ENCODE results near the gene LIN7A.
"Not testable (repeated sequence)": the region's sequence is repeated elsewhere in the genome, so short reads cannot be mapped to it uniquely, and the experiment has no call there.

The LIN7A gene

DNA sequence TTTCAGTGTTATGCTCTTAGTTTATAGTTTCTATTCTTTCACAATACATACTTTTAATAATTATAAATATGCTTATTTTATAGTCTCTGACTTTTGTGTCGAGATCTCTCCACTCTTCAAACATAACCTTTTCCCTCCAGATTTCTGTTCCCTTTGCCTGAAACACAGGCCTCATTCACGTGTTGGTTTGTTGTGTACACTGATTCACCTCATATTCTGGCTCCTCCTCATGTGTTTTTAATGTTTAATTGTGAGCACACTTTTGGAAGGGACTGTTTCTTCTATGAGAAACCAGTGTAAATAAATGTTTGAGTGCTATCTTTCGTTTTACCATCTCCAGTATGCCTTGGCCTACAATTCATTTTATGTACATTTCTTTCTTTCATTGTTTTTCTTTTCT, 20.1 kb downstream of the LIN7A start:
- no peak for DNase-seq

DNA sequence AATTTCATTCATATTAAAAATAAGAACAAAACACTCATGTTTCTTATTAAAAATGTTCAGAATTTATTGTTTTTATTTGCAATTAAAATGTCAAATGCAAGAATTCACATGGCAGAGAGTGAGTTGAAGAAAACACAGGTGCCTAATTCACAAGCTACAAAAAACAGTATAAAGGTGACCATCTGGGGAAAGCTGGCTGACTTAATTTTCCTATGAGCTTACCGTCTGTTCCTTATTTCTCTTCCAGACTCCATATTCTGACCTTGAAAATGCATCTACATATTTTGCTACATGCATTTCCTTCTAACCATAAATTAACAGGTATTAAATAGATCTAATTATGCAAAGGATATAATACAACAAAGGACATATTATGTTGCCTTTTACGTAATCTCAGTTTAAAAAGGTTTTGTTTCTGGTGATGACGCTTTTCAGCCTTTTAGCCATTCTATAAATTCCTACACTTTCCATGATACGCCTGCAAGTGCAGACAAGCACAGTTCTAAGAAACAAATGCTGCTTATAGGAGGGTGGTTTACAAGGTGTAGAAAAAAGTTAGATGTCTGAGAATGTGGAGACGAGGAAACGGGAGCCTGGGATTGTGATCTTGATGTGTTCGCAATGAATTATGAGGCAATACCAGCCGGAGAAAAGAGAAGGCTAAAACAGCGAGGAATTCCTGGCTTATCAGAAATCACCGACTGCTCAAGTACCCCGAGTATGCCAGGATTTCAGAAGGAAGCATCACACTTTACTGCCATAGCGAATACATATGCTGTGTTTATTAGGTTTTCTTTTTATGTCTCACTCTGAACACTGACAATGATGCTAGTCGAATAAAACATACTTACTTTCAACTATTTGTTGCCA, 24.6 kb downstream of the LIN7A start:
- DNase-seq, result no peak

DNA sequence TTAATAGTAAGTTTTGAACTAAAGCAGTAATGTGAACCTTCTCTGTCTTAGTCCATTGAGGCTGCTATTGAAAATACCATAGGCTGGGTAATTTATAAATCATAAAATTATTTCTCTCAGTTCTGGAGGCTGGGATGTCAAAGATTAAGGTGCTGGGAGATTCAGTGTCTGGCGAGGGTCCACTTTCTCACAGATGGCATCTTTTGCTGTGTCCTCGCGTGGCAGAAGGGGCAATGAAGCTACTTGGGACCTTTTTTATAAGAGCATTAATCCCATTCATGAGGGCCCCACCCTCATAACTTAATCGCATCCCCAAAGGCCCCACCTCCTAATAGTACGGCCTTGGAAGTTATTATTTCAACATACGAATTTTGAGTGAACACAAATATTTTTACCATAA, 28.4 kb downstream of the LIN7A start:
- no peak for DNase-seq

DNA sequence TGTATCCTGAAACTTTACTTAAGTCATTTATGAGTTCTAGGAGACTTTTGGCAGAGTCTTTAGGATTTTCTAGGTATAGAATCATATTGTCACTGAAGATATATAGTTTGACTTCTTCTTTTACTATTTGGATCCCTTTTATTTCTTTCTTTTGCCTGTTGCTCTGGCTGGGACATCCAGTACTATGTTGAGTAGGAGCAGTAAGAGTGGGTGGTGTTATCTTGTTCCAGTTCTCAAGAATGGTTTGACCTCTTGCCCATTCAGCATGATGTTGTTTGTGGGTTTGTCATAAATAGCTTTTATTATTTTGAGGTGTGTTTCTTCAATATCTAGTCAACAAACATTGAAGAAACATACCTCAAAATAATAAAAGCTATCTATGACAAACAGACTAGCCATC, 35.0 kb downstream of the LIN7A start:
- no peak for DNase-seq

DNA sequence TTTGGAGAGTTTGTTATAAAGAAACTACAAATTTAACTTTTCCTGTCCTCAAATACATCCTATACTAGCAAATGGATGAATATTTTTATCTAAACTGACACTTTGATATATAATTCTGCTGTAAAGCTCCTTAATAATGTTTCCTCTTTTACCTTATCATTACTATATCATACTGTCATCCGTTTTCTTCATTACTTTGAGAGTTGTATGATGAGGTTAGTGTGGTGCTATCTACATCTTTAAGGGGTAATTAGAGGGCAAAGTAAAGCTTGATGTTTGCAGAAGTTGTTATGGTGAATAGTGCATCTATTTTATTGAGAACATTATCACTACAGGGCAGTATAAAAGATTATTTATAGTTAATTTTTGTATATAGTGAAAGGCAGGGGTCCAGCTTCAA, 36.1 kb downstream of the LIN7A start:
- no peak for DNase-seq

DNA sequence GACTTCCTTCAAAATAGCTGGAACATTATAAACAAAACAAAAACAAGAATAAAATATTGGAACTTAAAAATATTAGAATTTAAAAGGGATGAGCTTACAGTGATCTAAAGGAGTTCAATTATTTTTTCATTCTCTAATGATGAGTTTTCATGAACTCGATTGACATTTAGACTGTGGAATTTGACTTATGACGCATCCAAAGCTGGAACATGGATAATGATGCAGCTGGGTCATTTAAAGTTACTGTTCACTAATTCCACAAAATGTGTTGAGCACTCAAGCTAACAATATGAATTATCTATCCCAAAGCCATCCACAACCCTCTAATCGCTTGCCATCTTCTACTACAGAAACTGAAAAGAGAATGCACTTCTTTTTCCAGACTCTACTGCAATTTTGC, 42.5 kb downstream of the LIN7A start:
- DNase-seq, result no peak

DNA sequence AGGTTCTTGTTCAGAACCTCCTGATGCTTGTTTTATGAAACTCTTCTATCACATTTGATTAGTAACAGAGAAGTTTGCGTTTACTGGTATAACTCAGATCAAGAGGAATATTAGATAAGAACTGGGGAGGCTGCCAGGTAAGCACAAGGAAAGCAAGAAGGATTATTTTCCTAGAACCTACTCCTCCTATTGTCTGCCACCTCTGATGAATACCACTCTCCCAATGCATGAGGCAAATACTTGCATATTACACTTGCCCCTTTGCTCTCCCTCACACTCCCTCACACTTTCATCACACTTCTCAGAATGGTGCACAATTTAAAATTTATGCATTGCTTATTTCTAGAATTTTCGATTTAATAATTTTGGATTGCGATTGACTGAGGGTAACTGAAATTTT, 43.6 kb downstream of the LIN7A start:
- no peak for DNase-seq

DNA sequence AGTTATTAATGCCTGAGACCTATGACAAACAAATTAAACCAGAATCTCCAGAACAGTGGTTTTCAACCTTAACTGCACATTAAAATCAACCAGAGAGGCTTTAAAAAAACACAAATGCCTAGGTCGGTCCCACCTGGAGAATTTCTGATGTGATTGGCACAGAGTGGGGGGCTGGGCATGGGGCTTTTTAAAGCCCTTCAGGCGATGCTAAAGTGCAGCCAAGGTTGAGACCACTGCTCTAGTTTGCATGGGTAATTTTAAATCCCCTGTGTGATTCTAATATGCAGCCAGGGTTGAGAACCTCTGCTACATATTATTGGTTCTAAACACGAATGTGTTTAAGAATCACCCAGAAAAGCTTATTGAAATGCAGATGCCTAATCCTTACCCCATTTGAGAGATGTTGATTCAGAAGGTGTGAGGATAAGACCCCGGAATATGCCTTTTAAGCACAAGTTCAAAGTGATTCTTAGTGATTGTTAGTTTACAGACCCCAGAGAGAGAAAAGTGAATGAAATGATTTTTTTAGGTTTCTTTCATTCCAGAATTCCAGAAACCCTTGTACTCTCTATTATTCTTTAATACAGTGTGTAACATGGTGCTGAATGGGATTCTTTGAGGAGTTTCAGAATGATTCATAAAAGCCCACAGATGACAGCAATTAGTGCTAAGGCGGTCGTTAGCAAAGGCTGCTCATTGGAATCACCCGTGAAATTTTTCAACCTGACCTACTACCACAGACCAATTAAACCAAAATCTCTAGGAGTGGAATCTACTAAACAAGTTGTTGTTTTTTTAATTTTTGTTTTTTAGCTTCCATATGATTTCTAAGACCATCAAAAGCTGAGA, 44.9 kb downstream of the LIN7A start:
- DNase-seq, result no peak

DNA sequence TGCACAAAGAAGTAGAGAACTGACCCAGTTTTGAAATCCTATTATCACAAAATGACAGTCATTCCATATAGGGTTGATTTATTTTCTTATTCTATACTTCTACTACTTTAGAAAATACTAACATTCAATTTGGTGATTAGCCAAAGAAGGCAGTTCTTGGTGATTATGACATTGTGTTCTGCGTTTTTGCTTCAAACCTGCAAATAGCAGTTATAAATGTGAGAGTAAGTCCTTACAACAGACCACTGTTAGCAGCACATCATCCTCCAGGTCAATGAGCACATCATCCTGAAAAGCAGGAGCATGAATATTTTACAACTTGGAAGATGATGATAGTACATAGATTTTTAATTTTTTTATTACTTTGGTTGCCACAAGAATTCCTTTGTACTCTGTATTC, 53.1 kb downstream of the LIN7A start:
- no peak for DNase-seq

DNA sequence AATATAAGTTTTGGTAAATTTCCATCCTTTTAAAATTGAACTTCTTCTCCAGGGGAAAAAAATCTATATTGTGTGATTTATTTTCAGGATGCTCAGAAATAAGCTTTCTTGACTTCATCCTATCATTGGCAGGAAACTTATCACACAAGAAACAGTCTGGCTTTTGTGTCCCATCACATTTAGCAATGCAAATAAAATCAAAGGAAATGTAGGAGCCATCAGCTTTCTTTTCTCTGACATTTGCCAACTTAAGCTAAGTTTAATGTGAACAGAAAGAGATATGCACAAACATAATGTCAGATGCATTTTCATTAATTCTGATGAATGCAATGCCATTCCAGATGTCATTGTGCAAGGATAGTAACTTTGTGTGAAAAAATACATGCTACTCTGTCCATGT, 56.6 kb downstream of the LIN7A start:
- no peak for DNase-seq

DNA sequence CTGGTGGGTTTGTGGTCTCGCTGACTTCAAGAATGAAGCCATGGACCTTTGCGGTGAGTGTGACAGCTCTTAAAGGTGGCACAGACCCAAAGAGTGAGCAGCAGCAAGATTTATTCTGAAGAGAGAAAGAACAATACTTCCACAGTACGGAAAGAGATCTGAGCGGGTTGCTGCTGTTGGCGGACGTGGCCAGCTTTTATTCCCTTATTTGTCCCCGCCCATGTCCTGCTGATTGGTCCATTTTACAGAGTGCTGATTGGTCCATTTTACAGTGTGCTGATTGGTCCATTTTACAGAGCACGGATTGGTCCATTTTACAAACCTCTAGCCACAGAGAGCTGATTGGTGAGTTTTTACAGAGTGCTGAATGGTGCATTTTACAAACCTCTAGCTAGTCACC, 59.3 kb downstream of the LIN7A start:
- DNase-seq, result not testable (repeated sequence)

DNA sequence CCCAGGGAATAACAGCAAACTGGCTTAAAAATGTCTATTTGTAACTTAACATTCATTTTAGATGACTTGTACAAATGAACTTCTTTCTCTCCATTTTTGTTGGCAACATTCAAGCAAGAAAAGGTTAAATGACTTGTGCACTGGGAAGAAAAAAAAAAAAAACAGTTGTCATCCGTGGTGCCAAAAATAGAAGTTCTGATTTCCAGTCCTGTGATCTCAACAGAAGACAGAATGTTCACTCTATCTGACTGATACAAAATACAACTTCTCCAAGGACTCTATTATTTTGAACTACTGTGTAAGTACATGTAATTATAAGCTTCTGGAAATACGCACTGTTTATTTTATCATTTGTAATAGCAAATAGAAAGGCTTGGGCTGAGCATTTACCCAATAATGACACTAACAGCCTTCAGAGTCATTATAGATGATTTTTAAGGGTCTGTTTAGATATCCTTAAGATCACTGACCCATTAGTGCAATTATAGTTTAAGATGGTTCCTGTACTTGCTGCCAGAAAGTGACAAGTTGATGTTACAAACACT, 59.9 kb downstream of the LIN7A start:
- DNase-seq, result no peak

DNA sequence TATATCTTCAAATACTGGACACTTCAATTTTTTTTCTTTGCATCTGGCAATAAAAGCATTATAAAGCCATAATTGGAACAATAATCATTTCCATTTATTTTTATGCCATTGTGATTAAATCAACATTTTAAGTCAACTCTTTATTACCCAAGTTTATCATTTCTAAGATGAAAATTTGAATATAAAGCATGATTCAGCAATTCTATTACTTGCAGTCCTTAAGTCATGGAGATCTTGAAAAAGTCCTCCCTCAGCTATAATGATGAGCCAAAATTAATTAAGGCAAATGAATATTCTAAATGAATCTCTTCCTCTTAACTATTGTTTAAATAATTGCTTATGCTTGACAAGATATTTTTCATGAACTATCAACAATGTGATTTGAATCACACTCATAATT, 65.7 kb downstream of the LIN7A start:
- no peak for DNase-seq

DNA sequence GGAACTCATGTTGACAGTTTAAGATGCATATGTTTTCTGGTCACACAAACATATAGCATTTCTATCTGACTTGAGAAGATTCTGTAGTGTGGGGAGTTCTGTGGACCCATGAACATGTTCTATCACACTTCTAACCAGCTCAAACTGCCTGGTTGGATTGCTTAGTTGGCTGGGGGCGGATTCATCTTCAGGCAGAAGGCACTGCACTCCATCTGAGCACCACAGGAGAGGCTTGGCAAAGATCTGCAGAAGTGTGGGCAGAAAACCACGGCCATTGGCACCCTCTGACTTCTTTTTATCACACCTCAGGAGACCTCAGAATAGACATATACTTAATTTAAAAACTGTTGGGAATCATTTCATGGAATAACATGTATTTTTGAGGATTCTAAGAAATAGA, 68.5 kb downstream of the LIN7A start:
- no peak for DNase-seq

DNA sequence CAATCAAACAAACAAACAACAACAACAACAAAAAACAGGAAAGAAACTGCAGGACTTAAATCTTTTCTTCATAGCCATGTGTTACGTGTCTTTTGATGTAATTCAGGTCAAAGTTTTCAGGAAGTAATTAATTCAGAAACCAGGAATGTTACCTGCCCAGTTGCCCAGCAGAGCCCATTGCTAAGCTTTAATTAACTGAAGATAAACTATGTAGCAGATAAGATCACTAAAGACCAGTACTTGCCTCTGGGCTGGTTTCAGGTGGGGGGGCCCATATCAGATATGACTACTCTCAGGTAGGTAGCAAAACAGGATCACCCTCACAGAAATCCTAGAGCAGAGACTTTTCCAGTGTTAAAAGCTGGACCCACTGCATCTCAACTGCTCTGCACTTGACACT, 69.2 kb downstream of the LIN7A start:
- no peak for DNase-seq

DNA sequence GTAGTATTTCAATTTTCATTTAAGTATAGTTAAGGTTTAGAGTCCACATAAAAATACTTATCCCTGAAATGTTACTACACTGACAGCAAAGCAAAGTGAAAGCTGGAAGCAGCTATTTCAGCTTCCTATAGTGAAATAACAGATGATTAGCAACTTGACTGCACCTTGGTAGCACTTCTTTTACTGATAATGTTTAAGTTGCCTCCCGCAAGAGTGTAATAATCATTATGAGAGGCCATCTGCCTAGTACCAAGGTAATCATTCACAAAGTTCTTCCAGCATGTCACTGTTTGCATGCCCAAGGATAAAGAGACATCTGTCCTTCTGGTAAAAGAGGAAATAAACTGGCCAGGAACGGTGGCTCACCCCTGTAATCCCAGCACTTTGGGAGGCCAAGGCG, 69.8 kb downstream of the LIN7A start:
- no peak for DNase-seq

DNA sequence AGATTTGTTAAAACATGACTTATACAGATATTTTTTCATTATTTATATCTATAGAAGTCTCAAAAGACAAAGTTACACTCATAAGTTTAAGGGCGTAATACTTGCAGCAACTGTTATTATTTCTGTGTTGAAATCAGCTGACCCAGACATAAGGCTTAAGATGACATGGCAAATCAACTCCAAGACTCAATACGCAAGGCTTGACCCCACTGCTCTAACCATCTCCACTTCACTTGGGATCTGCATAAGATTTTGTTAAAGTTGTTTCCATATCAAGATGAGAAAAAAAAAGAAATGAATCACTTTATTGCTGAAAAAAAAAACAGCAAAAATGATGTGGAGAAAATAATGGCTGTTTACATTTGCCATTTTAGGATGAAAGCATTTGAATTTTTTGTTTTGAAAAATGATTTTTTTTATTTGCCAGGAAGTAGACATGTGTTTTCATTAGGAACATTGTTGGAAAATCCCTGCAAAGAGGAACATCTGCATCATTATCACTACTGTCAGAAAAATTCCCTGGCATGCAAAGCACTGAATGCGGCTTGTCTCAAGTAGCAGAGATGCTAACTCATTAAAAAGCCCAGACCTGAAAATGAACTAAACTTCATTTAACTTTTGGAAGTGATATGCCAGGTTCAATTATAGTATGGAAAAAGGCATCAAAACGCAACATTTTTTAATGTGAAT, 73.5 kb downstream of the LIN7A start:
- DNase-seq, result no peak

DNA sequence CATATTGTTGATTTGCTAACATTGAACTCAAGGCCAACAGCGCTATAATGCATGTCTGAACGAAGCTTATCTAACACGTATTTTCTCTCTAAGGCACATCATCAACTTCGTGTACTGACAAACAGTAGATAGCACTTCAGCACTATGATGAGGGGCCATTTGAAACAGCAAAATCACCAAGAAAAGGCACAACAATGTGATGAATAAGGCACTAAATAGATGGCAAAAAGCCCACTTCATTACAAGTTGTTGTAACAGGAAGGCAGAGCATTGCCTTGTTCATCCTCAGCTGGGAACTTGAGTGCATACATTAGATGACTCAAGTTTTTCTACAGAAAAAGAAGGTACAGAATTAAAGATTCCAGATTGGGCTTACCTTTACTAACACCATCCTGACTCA, 75.2 kb downstream of the LIN7A start:
- no peak for DNase-seq

DNA sequence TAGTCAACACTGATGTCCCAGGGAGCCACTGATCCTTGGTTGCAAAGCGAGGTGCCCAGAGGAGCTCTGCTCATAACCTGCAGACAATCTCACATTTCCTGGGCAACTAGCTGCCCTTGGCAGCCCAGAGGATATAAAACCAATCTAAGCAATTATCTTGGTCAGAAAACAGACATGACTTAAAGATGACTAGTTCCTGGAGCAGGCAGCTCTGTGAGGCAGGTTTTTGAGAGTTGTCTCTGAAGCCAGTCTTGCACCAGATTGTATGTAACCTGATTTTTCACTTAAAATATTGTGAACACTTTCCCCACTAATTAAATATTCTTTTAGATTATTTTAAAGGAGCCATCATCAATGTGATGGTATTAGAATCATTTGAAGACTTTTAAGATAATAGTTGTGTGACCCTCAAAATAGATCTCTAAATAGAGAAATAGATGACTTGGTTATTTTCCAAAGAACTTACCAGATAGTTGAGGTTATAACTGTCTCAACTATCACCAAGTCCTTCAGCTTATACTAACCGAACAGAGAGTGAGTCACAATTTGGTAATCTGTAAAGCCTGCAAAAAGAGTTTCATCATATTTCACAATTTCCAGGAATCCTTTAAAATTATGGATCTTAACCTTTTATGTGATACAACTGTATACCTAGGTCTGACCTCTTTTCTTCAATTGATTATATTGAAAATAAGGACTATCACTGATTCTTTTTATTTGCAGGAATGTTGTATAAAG, 75.9 kb downstream of the LIN7A start:
- DNase-seq, result no peak

DNA sequence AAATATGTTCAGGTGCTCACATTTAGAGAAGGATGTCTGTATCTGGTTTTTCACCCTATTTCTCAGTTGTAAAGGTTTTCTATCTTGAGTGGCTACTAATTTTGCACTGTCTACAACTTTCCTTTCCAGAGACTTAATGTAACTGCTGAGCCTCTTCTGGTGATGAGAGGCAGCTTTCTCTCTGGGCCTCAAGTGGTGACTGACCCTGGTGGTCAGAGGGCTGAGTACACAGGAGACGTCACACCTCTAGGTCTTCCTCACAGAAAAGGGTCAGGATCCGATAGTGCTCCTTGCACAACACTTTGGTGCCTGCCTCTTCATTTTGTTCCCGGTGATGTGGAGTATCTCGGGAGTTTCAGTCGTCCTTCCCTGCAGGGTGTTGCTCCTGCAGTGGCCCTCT, 76.8 kb downstream of the LIN7A start:
- DNase-seq, result no peak

DNA sequence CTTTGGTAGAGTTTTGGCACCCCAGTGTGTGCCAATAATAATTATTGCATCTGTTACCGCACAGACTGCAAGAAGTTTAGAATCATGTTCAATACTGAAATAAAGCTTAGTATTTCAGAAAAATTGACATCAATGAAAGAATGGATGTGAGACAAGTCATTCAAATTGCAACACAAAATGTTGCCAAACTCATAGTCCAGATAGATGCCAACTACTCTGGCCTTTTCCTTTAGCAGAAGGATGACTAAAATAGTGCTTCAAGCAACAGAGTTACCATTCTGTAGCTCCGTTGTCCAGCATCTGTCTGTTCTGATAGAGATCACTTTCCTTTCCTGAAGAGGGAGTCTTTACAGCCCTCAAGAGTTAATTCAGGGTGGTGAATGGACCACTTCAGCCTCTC, 77.5 kb downstream of the LIN7A start:
- no peak for DNase-seq

DNA sequence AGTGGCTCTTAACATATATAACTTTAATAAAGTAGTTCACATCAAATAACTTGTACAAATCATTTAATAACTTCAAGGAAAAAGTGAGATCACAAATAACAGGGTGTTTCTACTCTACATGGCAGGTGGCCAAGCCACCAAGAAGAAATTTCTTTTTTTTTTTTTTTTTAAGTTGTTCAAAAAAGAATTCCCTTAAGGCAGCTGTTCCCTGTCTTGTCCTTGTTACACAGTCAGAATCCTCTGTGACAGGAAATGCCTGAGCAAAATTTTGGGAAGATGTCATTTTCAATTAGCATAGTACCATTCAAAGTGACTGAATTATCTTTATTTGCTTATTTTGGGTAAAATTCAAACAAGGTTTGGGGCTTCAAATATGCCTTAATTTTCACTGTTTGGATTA, 79.4 kb downstream of the LIN7A start:
- no peak for DNase-seq

DNA sequence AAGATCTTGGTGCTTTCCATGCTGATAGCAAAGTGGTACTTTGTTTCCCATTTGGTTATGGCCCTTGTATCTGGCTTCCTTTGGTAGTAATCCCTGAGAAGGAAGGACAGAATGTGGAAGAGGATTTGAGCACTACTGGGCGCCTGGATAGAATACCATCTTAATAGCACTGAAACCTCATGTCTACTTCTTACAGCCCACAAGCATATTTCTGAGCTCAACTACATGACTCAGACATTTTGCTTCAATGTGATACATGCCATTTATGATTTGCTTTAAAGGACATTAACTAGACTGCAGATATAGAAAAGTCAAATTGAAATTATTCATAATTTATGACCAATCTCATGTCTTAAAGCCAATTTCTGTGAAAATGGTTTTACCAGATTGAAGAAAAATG, 80.4 kb downstream of the LIN7A start:
- no peak for DNase-seq
